ENCODE measurements around the gene MOB2. TPM values are rescaled to one million over a fixed set of nuclear protein-coding genes. Genes with fewer than 3 reads are reported as not detected.
"Not testable (repeated sequence)": the region's sequence is repeated elsewhere in the genome, so short reads cannot be mapped to it uniquely, and the experiment has no call there.

The MOB2 gene
- total RNA-seq, 4 donors from 2014 or later: 27.3 to 64.9 (median 34.1) TPM

DNA sequence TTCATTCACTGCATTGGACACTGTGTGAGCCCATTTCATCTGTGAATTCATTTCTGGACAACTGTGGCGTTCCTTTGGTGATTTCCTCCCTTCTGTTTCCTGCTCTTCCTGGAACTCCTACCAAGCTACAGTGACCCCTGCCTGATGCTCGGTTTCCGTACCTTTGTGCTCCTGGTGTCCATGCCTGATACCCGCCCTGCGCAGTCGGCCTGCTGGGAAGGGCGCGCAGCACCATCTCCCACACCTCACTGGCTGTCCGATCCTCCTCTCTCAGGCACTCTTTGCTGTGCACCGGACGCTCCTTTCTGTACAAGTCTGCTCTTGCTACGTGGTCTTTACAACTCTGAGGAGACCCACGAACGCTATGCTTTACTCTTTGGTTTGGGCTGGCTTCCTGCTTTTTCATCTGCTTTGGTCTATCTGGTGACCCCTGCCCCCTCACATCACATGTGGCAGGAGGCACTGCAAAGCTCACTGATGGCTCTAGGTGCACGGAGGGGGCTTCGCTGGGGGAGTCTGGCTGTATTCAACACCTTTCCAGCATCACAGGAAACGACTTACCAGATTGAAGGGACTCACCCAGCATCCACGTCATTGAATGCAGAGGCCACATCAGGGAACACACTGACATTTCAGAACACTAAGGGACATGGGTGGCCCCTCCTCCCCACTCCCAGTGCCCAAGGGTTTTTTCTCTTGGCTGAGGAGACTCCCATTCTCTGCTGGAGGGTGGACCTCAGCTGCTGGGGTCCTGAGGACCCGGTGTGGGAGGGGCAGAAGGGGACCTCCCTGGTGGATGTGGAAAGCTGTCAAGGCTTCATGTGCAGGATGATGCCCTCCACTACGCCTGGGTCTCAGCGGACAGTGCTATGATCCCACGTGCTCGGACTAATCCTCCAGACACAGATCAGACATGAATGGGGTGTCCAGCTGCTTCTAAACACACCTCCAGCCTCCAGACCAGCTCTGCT is 27.0 kb upstream of the MOB2 start:
- TF ChIP-seq, protein P1, sequence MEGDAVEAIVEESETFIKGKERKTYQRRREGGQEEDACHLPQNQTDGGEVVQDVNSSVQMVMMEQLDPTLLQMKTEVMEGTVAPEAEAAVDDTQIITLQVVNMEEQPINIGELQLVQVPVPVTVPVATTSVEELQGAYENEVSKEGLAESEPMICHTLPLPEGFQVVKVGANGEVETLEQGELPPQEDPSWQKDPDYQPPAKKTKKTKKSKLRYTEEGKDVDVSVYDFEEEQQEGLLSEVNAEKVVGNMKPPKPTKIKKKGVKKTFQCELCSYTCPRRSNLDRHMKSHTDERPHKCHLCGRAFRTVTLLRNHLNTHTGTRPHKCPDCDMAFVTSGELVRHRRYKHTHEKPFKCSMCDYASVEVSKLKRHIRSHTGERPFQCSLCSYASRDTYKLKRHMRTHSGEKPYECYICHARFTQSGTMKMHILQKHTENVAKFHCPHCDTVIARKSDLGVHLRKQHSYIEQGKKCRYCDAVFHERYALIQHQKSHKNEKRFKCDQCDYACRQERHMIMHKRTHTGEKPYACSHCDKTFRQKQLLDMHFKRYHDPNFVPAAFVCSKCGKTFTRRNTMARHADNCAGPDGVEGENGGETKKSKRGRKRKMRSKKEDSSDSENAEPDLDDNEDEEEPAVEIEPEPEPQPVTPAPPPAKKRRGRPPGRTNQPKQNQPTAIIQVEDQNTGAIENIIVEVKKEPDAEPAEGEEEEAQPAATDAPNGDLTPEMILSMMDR (IDR thresholded peaks at IDR 0.05): no peak
- no peak for ATAC-seq (ENCODE audit: low FRiP score)

DNA sequence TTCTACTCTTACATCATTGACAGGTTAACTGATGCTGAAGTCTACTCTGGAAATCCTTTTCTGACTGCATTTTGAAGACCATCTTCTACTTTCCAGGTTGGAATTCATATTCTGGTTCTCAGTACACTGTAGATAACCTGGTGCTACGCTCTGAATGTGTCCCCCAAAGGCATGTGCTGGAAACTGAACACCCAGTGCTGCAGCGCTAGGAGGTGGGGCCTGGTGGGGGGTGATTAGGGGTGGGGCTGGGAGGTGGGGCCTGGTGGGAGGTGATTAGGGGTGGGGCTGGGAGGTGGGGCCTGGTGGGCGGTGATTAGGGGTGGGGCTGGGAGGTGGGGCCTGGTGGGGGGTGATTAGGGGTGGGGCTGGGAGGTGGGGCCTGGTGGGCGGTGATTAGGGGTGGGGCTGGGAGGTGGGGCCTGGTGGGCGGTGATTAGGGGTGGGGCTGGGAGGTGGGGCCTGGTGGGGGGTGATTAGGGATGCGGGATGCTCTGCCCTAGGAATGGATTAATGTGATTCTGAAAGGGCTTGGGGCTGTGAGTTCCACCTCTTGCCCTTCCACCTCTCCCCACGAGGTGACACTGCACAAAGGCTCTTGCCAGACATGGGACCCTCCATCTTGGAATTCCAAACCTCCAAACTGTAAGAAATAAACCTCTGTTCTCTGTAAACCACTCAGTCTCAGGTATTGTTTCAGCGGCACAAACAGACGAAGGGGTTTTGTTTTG is 26.1 kb upstream of the MOB2 start:
- ATAC-seq (ENCODE audit: low FRiP score): not testable (repeated sequence)

More for the DNA sequence above, 27.0 kb upstream of the MOB2 start:
- DNase-seq (ENCODE audit: low spot score): no peak

DNA sequence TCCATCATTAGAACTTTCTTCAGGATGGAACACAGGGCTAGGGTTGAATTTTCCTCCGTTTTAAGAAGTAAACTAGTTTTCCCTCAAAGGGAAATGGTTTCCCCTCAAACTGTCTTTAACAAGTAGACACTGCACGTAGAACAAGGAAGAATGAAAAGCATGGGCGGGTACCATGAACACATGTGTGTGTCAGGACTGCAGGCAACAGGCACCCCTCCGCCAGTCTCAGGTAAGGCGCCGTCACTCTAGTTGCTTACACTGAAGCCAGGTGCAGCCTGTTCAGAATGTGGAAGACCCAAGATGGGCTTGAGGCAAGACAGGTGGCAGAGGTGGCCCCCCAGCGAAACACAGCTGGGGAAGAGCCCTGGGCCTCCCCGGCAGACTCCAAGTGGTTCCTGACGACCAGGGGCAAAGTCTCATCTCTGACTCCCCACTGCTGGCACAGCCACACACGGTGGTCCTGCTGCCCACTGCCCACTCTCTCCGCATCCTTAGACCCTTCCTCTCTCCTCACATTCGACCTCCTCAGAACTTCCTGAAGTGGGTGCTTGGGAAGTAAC is 25.4 kb upstream of the MOB2 start:
- DNase-seq (ENCODE audit: low spot score): no peak
- no peak for ATAC-seq (ENCODE audit: low FRiP score)
- TF ChIP-seq, protein P1 (IDR thresholded peaks at IDR 0.05): no peak

More for the DNA sequence above, 26.1 kb upstream of the MOB2 start:
- not testable (repeated sequence) for DNase-seq (ENCODE audit: low spot score)

DNA sequence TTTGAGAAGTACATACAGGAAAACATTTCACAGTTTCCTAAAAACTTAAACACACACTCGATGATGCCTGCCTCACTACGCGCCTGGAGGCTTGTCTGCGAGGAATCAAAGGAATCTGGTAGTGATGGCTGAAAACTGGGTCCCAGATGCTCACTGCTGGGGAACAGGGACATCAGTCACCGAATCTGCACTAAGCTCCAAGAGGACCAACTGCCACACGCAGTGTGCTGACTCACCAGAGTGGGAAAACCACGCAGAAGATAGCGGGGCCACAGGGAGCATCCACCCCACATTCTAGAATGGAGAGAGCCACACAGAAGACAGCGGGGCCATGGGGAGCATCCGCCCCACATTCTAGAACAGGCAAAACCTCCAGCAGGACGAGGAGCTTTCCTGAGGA is 24.3 kb upstream of the MOB2 start:
- no peak for DNase-seq (ENCODE audit: low spot score)
- no peak for ATAC-seq (ENCODE audit: low FRiP score)
- TF ChIP-seq, protein P1 (IDR thresholded peaks at IDR 0.05): no peak

DNA sequence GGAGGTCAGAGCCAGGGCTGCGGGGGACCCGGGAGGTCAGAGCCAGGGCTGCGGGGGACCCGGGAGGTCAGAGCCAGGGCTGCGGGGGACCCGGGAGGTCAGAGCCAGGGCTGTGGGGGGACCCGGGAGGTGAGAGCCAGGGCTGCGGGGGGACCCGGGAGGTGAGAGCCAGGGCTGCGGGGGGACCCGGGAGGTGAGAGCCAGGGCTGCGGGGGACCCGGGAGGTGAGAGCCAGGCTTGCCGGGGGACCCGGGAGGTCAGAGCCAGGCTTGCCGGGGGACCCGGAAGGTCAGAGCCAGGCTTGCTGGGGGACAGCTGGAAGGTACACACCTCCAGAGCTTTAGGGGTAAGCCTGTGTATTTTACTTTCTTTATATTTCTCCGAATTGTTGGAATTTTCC is 23.8 kb upstream of the MOB2 start:
- not testable (repeated sequence) for ATAC-seq (ENCODE audit: low FRiP score); DNase-seq (ENCODE audit: low spot score)

DNA sequence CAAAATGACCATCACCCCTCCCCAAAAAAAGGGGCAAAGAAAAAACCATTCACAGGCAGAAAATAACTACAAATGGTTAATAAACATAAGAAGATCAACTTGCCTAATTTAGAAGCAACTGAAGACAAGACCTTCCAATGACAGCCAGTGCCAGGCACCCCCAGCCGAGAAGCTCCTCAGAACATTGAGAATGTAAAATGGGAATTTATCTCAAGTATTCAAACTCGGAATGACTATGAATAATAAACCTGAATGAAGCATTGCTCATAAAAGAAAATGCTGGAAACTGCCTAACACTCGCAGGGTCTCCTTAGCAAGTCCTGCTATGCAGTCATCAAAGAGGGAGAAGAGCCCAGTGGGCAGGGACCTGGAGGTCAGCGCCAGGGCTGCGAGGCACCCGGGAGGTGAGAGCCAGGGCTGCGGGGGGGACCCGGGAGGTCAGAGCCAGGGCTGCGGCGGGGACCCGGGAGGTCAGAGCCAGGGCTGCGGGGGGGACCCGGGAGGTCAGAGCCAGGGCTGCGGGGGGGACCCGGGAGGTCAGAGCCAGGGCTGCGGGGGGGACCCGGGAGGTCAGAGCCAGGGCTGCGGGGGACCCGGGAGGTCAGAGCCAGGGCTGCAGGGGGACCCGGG is 23.2 kb upstream of the MOB2 start:
- no peak for DNase-seq (ENCODE audit: low spot score)
- ATAC-seq (ENCODE audit: low FRiP score): no peak
- TF ChIP-seq, protein P1 (IDR thresholded peaks at IDR 0.05): no peak

DNA sequence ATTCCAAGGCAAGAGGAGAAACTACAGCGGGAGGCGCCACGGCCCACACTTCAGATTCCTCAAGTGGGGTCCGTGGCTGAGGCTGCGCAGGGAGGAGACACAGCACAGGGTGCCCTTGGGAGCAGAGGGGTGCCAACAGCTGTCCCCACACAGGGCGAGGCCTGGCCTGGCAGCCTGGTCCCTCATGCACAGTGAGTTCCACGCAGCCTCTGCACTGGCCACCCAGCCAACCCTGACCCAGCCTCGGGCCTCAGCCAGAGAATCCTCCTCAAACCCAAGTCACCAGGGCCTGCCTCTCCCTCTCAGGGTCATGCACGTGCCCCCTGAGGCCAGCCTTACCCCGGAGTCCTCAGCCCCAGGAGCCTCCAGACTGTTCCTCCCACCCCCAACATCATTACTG is 22.4 kb upstream of the MOB2 start:
- DNase-seq (ENCODE audit: low spot score) (no peak), ATAC-seq (ENCODE audit: low FRiP score) (no peak)
- TF ChIP-seq, protein P1 (IDR thresholded peaks at IDR 0.05): no peak
